COLO668 (cell line): ENCODE measurements around the gene PPP6C.
"Not testable (repeated sequence)": the region's sequence is repeated elsewhere in the genome, so short reads cannot be mapped to it uniquely, and the experiment has no call there.

Experiments used
- DNase-seq: peaks from one replicate; lab custom pipeline; 2025; ENCODE audit not compliant: unreplicated experiment; lab: John Stamatoyannopoulos, UW

The PPP6C gene

DNA sequence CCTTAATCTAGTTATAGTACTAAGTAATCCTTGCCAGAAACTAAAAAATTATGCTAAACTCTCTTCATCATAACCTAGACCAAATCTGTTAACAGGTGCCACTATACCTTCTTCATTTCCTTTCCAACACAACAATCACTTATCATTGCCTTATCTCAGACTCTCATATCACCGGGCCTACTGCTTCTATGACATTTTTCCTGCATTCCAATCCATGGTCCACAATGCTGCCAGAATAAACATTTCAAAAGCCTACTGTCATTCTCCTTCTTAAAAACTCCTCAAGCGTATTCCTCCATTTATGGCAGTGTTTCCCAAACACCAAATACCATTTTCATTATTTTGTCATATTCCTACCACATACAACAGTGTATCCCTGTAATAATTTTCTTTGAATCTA lies 6.5 kb downstream of the PPP6C start:
- no peak for DNase-seq

DNA sequence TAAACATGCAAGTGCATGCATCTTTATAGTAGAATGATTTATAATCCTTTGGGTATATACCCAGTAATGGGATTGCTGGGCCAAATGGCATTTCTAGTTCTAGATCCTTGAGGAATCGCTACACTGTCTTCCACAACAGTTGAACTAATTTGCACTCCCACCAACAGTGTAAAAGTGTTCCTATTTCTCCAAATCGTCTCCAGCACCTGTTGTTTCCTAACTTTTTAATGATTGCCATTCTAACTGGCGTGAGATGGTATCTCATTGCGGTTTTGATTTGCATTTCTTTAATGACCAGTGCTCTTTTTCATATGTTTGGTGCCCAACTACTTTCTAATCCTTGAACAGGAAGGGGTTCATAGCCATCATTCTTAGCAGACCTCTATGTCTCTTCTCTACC lies 7.8 kb downstream of the PPP6C start:
- DNase-seq = not testable (repeated sequence)

DNA sequence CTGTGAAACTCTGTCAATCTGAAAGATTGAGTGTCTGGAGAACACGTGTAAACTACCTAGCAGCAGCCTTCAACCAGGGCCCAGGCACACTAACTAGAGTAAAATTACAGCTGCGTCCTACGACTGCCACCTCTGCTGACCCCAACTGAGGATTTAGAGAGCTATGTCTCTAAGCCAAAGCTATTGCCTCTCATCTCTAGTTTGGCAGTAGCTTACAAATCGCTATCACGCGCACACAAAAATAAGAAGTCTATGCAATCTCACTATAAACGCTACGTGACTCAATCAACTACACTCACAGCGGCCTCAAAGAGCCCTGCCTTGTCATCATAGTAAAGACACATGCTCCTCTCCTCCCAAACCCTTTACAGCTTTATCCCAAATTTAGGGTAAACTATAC lies 8.7 kb downstream of the PPP6C start:
- no peak for DNase-seq

DNA sequence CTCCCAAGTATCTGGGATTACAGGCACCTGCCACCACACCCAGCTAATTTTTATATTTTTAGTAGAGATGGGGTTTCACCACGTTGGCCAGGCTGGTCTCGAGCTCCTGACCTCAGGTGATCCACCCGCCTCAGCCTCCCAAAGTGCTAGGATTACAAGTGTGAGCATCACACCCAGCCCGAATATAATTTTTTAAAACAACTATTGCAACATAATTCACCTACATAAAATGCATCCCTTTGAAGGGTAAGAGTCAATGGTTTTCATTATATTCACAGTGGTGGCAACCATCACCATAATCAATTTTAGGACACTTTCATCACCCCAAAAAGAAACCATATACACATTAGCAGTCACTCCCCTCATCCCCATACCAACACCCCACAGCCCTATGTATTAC lies 9.8 kb downstream of the PPP6C start:
- not testable (repeated sequence) for DNase-seq

DNA sequence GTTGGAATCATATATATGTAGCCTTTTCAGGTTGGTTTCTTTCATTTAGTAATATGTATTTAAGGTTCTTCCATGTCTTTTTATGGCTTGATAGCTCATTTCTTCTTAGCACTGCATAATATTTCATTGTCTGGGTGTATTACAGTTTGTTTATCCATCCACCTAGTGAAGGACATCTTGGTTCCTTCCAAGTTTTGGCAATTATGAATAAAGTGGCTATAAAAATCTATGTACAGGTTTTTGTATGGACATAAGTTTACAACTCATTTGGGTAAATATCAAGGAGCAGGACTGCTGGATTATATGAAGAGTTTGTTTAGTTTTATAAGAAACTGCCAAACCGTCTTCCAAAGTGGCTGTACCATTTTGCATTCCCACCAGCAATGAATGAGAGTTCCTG lies 11.7 kb downstream of the PPP6C start:
- no peak for DNase-seq

DNA sequence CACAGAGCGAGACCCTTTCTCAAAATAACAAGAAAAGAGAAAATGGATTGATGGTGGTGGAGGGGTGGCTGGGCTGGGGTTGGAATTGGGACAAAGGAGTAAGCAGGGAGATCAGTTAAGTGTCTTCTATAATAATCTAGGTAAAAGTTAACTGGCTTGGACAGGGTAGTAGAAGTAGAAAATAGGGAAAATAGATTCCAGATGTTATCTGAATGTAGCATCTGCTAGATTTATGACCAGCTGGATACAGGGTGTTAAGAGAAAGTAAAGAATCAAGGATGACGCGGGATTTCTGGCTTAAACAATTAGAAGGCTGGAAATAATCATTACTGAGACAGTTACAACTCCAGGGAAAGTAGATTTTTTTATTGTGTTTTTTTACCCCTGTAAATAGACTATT lies 13.0 kb downstream of the PPP6C start:
- DNase-seq = no peak

DNA sequence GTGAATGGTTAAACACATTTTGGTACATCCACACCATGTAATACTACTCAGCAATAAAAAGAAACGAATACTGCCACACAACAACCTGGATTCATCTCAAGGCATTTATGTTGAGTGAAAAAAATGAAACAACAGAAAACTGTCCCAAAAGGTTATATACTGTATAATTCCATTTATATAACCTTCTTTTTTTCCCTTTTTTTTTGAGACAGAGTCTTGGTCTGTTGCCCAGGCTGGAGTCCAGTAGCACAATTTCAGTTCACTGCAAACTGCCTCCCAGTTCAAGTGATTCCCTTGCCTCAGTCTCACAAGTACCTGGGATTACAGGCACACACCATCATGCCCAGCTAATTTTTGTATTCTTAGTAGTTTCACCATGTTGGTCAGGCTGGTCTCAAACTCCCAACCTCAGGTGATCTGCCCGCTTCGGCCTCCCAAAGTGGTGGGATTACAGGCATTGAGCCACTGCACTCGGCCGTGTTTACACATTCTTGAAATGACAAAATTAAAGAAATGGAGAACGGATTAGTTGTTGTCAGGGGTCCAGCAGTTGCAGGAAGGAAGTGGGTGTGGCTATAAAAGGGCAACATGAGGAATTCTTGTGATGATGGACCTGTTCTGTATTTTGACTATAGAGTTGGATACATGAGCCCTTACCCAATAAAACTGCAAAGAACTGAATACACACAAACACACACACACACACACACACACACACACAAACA lies 17.4 kb downstream of the PPP6C start:
- DNase-seq = no peak

DNA sequence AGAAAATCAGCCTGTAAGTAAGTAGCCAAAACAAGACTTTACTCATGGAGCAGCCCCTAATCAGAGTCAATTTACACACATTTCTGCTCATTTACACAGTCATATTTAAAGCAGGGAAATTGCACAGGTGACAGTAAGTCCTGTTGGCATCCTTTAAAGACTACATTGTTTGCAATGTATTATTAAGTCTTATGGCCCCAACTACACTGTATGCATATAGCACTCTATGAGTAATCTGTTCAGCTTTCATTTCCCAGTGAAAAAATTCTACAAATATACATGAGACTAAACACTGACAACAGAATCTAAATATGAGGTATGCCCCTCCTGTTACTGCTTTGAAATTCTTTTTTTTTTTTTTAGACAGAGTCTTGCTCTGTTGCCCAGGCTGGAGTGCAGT lies 19.7 kb downstream of the PPP6C start:
- no peak for DNase-seq

DNA sequence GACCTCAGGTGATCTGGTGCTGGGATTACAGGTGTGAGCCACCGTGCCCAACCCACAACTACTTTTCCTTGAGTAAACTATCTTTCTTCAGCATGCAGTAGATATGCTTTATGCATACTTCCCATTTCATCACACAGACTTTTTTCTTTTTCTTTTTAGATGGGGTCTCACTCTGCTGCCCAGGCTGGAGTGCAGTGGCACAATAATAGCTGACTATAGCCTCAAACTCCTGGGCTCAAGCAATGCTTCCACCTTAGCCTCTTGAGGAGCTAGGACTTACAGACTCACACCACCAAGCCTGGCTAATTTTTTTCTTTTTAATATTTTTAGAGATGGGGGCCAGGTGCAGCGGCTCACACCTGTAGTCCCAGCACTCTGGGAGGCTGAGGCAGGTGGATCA lies 22.8 kb downstream of the PPP6C start:
- DNase-seq = no peak

DNA sequence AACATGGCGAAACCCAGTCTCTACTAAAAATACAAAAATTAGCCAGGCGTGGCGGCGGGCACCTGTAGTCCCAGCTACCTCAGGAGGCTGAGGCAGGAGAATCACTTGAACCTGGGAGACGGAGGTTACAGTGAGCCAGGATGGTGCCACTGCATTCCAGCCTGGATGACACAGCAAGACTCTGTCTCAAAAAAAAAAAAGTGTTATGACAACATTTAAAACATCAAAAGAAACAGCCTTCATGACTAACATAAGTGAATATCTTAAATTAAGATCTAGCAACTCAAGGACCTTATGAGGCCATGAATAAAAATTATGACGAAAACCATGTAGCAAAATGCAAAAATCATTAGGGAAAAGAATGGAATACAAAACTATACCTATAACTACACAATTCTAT lies 26.7 kb downstream of the PPP6C start:
- not testable (repeated sequence) for DNase-seq

DNA sequence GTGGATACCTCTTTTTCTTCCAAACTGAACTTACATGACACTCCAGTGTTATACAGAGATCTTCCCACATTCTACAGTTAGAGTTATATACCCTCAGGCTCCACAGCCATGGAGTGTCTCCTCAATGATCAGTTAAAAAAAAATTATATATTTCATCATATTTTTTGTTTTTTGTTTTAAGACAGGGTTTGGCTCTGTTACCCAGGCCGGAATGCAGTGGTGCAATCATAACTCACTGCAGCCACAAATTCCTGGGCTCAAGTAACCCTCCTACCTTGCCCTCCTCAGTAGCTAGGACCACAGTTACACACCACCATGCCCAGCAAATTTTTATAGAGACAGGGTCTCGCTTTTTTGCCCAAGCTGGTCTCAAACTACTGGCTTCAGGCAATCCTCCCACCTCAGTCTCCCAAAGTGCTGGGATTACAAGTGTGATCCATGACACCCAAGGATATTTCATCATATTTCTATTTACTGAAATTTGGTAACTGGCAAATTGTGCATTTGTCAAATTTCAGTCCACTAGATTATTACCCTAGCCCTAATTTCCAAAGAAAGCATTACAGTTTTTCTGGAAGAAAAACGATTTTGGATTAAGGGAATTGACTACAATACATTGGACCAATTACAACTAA lies 28.2 kb downstream of the PPP6C start:
- no peak for DNase-seq

DNA sequence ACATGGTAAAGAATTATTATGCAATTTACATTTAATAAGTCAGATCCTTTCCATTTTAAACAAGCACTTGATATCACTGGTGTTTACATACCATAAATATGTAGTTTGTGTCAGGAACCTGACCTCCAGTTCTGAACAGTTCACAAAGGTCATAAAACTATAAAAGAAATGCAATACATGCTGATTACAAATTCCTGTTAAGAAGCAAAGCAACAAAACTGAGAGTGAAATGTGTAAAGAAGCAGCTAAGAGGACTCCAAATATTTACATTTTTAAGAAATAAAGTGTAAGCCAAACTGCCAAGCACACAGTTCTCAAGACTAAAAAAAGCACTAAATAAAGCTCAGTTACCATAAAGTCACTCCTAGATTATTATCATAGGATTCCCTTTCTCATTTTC lies 28.9 kb downstream of the PPP6C start:
- DNase-seq = no peak

DNA sequence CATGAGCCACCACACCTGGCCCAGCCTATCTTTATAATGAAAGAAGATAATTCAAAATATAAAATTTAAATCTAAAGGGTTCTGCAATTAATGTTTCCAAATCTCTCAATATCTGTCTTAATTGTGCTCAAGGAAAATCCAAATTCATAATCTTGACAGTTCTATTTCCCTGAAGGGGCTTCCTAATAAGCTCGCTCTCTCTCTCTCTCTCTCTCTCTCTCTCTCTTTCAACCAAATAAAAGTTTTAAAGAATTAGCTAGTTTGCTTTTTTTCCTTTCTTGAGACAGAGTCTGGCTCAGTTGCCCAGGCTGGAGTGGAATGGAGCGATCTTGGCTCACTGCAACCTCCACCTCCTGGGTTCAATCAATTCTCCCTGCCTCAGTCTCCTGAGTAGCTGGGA lies 33.1 kb downstream of the PPP6C start:
- no peak for DNase-seq

DNA sequence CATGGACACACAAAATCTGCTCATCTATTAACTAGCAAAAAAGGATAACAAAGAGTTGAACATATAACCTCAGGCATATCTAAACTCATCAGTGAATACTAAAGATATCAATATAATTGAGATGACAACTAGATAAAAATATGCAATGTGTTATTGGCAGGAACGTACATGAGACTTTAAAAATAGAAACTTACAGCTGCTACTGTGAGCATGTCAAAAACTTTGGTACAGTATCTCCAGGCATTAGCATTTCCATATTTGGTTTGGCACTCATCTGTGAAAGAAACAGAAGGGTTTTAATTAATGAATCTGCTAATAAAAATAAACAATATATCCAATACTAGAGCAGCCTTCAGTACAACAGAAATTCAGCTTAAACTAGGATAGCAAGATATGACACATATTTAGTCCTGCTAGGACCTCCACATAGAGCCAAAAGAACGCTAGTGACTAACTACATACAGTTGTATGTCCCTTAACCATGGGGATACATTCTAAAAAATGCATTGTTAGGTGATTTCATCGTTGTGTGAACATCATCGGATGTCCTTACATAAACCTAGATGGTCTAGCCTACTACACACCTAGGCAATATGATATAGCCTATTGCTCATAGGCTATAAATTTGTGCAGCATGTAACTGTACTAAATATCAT lies 35.8 kb downstream of the PPP6C start:
- DNase-seq = no peak

DNA sequence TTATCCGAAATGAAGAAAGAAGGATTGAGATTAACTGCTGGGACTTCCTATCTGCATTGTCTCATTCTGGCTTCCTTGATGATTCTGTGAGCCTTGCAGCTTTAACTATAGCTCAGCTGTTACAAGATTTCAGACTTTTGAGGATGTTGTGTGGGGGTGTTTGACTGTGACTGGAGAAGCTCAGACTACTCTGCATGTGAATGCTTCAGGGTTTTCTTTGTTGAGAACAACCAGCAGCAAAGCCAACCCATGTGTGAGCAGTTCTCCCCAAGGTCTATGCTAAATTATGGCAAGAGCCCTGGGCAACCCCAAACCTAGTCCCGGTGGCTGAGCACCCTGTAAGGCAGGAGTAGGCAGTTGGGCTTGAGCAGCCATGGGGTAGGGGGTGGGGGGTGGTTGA lies 37.9 kb downstream of the PPP6C start:
- DNase-seq = no peak

DNA sequence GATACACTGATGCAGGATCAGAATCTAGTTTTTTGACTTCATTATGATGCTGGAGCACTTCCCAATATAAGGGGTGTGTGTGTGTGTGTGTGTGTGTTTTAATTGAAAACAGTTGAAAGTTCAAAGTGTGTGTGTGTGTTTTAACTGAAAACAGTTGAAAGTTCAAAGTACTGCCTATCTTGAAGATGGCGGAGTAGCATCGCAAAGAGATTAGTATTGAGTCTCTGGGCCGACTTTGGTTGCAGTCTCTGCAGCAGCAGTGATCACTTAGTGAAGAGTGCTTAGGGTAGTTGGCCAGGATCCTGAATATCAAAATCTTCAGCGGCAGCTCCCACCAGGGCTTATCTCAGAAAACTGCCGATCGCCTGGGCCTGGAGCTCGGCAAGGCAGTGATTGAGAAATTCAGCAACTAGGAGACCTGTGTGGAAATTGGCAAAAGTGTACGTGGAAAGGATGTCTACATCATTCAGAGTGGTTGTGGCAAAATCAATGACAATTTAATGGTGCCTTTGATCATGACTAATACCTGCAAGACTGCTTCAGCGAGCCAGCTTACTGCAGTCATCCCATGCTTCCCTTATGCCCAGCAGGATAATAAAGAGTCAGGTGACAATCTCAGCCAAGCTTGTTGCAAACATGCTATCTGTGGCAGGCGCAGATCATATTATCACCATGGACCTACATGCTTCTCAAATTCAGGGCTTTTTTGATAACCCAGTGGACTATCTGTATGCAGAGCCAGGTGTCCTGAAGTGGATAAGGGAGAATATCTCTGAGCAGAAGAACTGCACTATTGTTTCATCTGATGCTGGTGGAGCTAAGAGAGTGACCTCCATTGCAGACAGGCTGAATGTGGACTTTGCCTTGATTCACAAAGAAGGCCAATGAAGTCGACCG lies 39.0 kb downstream of the PPP6C start:
- DNase-seq = no peak

DNA sequence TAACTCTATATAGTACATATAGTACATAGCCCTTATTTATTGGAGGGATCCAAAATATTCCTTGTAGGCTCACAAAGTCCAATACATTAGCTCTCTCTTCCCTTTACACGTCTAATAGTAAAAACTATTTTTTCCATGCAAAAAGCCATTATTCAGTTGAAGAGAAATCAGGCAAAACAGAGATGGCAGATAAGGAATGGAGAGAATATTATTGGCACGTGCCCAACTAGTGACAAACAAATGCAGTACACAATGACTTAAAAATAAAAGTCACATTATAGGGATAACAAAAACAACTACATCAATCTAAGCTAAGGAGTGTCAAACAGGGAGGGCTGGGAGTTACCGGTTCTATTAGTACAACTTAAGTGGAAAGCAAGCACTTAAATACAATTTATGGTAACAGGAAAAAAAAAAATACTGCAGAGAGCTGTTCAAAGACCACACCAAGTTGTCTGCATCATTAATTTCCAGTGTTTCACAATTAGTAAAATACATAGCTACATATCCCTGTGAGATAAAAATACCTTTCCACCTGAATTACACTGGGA lies 42.1 kb downstream of the PPP6C start:
- no peak for DNase-seq

DNA sequence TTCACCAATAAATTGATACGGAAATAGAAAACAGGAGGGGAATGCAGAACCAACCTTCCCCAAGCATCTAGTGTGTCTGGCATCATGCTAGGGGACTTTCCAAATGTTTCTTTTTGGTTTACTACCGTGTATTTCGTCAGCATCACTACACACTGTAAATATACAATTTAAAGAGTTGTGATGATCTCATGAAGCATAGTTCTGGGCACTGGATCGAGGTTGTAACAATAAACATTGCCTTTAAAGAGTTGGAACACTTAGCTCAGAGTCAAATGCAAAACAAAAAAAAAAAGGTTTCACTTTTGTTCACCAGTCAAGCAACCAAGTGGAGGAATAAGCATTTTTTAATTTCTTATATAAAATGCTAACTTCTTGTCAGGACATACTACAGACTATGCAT lies 43.4 kb downstream of the PPP6C start:
- no peak for DNase-seq

DNA sequence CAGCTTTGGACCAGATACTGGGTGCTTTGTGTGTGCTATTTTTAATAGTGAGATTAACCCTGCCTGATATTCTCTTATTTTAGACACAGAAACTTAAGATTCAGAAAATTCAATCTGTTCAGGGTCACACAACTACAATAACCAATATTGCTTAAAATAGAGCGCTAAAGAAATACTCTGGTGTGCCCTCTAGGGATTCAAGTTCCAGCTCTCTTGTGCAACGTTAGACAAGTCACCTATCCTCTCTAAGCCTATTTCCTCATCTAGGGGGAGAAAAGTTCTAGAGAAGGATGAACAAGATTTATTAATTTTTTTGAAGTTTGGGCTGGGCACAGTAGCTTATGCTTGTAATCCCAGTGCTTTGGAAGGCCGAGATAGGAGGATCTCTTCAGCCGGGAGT lies 44.2 kb downstream of the PPP6C start:
- no peak for DNase-seq

DNA sequence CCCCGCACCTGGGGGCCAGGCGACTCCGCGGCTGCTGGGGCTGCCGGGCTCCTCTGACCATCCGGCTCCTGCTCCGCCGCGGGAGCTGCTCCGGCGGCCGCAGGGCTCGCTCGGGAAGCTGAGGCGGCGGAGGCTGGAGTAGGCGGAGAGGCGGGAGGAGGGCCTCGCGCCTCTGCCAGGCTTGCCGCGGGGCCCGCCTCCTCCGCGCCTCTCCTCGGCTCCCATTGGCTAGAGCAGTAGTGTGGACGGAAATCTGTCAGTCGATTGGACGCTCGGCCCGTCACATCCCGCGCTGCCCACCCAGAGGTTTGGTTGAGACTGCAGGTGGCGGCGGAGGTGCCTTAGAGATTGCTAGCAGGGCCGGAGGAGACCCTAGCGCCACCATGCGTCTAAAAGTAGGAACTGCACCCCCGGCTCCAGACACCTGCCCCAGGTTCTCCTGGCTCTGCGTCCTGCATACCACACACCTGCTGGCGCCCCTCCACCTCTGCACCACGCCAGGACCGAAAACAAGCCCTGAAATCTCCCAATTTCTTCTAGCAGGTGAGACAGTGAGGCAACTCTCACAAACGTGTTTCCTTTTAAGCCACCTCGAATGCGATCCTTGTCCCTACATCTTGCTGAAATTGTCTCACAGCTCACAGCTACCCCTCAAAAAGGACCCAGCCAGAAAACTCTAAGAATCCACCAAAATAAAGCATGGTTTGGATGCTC lies 46.1 kb downstream of the PPP6C start, which contains the start of gene SCAI:
Gene SCAI, minus strand, starts transcription at position 152 of the 714 bp plus-strand sequence. Its CDS starts 91 bp downstream, at position 61.
- peak; percentile 98 for DNase-seq
